HG02588 (cell line): ENCODE measurements around the gene KLHL10.
"Not testable (repeated sequence)": the region's sequence is repeated elsewhere in the genome, so short reads cannot be mapped to it uniquely, and the experiment has no call there.

Experiments
- ATAC-seq: cut with Tn5 transposase; IDR thresholded peaks from one replicate; pipeline ENCODE4 v1.9.1; 2021; ENCODE audit warnings: mild to moderate bottlenecking, moderate library complexity; ENCODE audit not compliant: unreplicated experiment

KLHL10 gene

GRCh38 chr17:41813152-41813680 lies 24.4 kb upstream of the KLHL10 start:
- ATAC-seq, result no peak

- ATAC-seq, result no peak
Observed at GRCh38 chr17:41813699-41814124, 23.9 kb upstream of the KLHL10 start.

- ATAC-seq, result no peak
Observed at GRCh38 chr17:41814195-41814594, 23.4 kb upstream of the KLHL10 start.

GRCh38 chr17:41816637-41817320 lies 20.8 kb upstream of the KLHL10 start:
- no peak for ATAC-seq

- ATAC-seq, result no peak
Observed at GRCh38 chr17:41818024-41818423, 19.6 kb upstream of the KLHL10 start.

GRCh38 chr17:41821776-41822175 lies 15.8 kb upstream of the KLHL10 start:
- ATAC-seq, result no peak

- ATAC-seq, result no peak
Observed at GRCh38 chr17:41822216-41823140, 15.1 kb upstream of the KLHL10 start.

GRCh38 chr17:41823141-41823524 lies 14.5 kb upstream of the KLHL10 start:
- ATAC-seq, result no peak

GRCh38 chr17:41823580-41823979 lies 14.0 kb upstream of the KLHL10 start:
- no peak for ATAC-seq

- no peak for ATAC-seq
Observed at GRCh38 chr17:41824086-41824485, 13.5 kb upstream of the KLHL10 start.

- ATAC-seq, result no peak
Observed at GRCh38 chr17:41825175-41825845, 12.3 kb upstream of the KLHL10 start.

GRCh38 chr17:41829961-41830360 lies 7.7 kb upstream of the KLHL10 start:
- ATAC-seq, result not testable (repeated sequence)

GRCh38 chr17:41835214-41835799 lies 2.3 kb upstream of the KLHL10 start:
- ATAC-seq, result peak; percentile 26

- ATAC-seq, result peak; percentile 61
Observed at GRCh38 chr17:41835800-41836549, 1.6 kb upstream of the KLHL10 start, which contains the start of gene NT5C3B. NT5C3B (minus strand) TSS chr17:41836232; CDS start chr17:41836193, 39 bp downstream.

GRCh38 chr17:41836550-41837196 lies 952 bp upstream of the KLHL10 start:
- no peak for ATAC-seq

GRCh38 chr17:41839448-41839847 lies 1.8 kb downstream of the KLHL10 start:
- ATAC-seq, result not testable (repeated sequence)

- ATAC-seq, result not testable (repeated sequence)
Observed at GRCh38 chr17:41840781-41841180, 3.2 kb downstream of the KLHL10 start.

- ATAC-seq, result no peak
Observed at GRCh38 chr17:41844971-41845370, 7.3 kb downstream of the KLHL10 start.

GRCh38 chr17:41848788-41849187 lies 11.2 kb downstream of the KLHL10 start:
- no peak for ATAC-seq
